ENCODE data around the gene TOMM40L.

- no peak for TF ChIP-seq CTCF (IDR thresholded peaks at IDR 0.05)
- TF ChIP-seq EP300 (IDR thresholded peaks at IDR 0.05) = no peak
- TF ChIP-seq POLR2A (IDR thresholded peaks at IDR 0.05) = no peak
Measured at GRCh38 chr1:161223805-161224694, 1.8 kb upstream of the TOMM40L start.

Data from ovary (tissue), 3 donors.